ENCODE data around the gene MITF. TPM values are rescaled to one million over a fixed set of nuclear protein-coding genes. Genes with fewer than 3 reads are reported as not detected.

MITF gene
- total RNA-seq, 1 donor from 2014 or later: 57.7 TPM

DNA sequence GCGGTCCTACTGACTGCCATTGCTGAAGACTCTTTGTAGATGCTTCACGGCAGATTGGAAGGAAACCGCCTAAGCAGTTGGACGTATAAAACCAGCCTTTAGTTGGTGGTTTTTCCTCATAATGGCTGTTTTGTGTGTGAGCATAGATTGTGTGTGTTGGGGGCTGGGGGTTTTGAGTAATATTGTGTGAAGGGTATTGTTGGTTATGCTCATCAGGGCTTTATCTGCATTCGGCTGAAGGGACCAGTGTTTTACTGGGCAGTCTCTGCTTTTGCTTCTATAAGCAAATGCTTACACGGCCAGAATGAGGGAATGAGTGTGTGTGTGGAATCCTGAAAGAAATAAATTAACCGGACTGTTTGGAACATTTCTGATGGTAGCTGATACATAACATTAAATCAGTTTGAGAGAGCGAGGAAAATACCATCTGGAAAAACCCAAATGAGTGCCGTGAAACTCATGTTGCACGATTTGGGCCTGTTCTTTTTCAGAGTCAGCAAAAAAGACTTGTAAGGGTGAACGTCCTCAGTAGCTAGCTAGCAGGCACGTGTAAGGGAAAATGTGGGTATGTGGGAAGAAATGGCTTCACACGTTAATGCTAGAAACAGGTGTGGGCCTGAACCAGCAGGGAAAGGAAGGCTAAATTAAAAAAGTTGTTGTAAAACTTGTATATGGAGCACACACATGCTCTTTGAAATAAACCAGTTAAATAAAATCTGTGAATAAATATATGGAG lies 1.9 kb downstream of the MITF start:
- Histone ChIP-seq H3K4me1 (peaks cover 38% of the 10 kb centered on the region), H3K27me3 (no peaks in the 10 kb centered on the region), H3K9me3 (no peaks in the 10 kb centered on the region), H3K4me3 (peak overlapping the region; percentile 79 to 83), H3K36me3 (no peaks in the 10 kb centered on the region), H3K27ac (peak overlapping the region; percentile 81)
- no peak for DNase-seq (ENCODE audit: extremely low spot score in 2 of 2)
- intact Hi-C loops (cut with DNase I): no loop called here
- TF ChIP-seq POLR2AphosphoS5 (IDR thresholded peaks at IDR 0.05; ENCODE audit: insufficient read depth in 1 of 2, low read depth in 1 of 2) (no peak), POLR2A (IDR thresholded peaks at IDR 0.05) (no peak)
- TF ChIP-seq, protein P1, sequence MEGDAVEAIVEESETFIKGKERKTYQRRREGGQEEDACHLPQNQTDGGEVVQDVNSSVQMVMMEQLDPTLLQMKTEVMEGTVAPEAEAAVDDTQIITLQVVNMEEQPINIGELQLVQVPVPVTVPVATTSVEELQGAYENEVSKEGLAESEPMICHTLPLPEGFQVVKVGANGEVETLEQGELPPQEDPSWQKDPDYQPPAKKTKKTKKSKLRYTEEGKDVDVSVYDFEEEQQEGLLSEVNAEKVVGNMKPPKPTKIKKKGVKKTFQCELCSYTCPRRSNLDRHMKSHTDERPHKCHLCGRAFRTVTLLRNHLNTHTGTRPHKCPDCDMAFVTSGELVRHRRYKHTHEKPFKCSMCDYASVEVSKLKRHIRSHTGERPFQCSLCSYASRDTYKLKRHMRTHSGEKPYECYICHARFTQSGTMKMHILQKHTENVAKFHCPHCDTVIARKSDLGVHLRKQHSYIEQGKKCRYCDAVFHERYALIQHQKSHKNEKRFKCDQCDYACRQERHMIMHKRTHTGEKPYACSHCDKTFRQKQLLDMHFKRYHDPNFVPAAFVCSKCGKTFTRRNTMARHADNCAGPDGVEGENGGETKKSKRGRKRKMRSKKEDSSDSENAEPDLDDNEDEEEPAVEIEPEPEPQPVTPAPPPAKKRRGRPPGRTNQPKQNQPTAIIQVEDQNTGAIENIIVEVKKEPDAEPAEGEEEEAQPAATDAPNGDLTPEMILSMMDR (IDR thresholded peaks at IDR 0.05): no peak

DNA sequence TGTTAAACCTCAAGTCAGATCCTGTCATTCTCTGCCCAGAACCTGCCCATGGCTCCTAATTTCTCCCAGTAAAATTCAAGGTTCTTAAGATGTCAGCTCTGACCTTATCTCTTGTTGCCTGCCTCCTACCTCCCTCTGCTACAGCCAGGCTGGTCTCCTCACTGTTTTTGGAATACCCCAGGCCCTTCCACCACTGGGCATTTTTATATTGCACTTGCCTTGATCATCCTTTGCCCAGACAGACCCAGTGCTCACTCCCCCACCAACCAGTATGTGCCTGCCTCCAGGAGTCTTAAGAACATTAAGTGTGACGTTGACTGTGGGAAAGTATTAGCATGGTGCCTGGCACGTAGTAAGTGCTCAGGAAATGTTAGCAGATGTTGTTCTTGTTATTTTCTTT lies 3.1 kb downstream of the MITF start:
- intact Hi-C loops (cut with DNase I): no loop called here

DNA sequence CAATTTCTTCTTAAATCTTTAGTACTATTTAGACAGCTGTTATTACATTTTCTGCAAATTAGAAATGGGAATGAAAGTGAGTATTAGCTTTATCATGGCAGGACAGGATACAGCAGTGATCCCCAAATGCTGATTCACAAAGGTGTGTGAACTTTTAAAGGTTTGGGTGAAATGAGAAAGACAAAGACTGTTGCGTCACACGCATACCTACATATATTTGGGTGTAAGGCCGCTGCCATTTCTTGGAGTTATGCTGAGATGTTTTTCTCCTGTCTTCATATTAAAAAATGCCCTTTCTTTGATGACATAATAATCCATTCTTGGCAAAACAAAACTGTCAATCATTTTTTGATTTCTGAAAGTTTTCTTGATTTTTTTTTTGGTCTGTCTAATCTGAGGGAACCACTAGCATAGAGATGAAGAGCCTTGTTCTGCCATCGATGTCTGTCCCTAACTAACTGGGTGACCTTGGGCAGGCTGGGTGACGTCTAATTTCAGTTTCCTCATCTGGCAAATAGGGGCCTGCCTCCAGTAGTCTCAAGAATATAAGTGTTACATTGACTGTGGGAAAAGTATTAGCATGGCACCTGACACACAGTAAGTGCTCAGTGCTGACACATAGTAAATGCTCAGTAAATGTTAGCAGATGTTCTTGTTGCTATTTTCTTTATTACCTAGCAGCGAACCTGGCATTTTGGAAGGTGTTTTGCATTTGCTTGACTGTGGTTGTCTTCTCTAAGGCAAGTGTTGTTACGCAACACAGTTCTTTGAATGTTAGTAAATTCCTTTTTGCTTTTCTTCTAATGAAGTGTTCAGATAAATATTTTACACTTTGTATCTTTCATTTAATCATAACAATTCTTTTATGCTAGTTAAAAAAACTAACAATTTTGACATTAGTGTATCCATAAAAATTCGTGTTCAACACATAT lies 5.0 kb downstream of the MITF start:
- no peaks in the 10 kb centered on the region for H3K36me3 ChIP-seq
- peaks cover 45% of the 10 kb centered on the region for H3K4me1 ChIP-seq
- TF ChIP-seq, protein P1 (IDR thresholded peaks at IDR 0.05): no peak
- TF ChIP-seq POLR2A (IDR thresholded peaks at IDR 0.05) (no peak), POLR2AphosphoS5 (IDR thresholded peaks at IDR 0.05; ENCODE audit: insufficient read depth in 1 of 2, low read depth in 1 of 2) (no peak)
- no peak for DNase-seq (ENCODE audit: extremely low spot score in 2 of 2)
- H3K27me3 ChIP-seq: no peaks in the 10 kb centered on the region
- no peaks in the 10 kb centered on the region for H3K9me3 ChIP-seq
- peak overlapping the region; percentile 85 for H3K27ac ChIP-seq
- no peak overlapping the region for H3K4me3 ChIP-seq
- intact Hi-C loops (cut with DNase I): no loop called here

More for the DNA sequence above, 3.1 kb downstream of the MITF start:
- H3K4me3 ChIP-seq: peak overlapping the region in 1 of 2 donors; percentile 79
- TF ChIP-seq POLR2A (IDR thresholded peaks at IDR 0.05): no peak
- TF ChIP-seq, protein P1 (IDR thresholded peaks at IDR 0.05): no peak
- no peak for TF ChIP-seq POLR2AphosphoS5 (IDR thresholded peaks at IDR 0.05; ENCODE audit: insufficient read depth in 1 of 2, low read depth in 1 of 2)
- no peaks in the 10 kb centered on the region for H3K36me3 ChIP-seq
- DNase-seq (ENCODE audit: extremely low spot score in 2 of 2): no peak
- no peaks in the 10 kb centered on the region for H3K27me3 ChIP-seq
- H3K27ac ChIP-seq: peak overlapping the region; percentile 81
- H3K9me3 ChIP-seq: no peaks in the 10 kb centered on the region
- peaks cover 44% of the 10 kb centered on the region for H3K4me1 ChIP-seq

DNA sequence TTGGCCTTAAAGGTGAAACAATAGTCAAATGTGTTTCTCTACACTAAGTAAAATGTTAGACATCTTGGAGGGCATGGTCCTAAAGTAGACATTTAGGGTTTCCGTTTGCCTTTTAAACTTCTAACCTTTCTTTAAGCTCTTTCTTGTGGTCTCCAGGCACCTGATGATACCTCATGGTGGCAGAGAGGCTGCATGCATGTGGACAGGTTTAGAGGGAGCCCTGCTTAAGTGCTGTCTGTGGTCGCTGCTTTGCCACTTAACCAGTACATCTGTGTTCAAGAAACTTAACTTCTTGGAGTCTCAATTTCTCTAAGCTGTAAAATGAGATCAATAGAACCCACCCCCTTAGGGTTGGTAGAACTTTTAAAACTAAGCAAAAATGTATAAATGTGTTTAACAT lies 6.2 kb downstream of the MITF start:
- Histone ChIP-seq H3K27me3 (no peaks in the 10 kb centered on the region), H3K4me1 (peaks cover 45% of the 10 kb centered on the region), H3K4me3 (peak overlapping the region in 1 of 2 donors; percentile 4), H3K9me3 (no peaks in the 10 kb centered on the region), H3K36me3 (no peaks in the 10 kb centered on the region), H3K27ac (peak overlapping the region; percentile 85)
- TF ChIP-seq POLR2AphosphoS5 (IDR thresholded peaks at IDR 0.05; ENCODE audit: insufficient read depth in 1 of 2, low read depth in 1 of 2) (no peak), POLR2A (IDR thresholded peaks at IDR 0.05) (no peak)
- TF ChIP-seq, protein P1 (IDR thresholded peaks at IDR 0.05): no peak
- no peak for DNase-seq (ENCODE audit: extremely low spot score in 2 of 2)
- intact Hi-C loops (cut with DNase I): no loop called here
